HG03060 (cell line): ENCODE measurements around the gene ITGAD.

Experiments used
- ATAC-seq: cut with Tn5 transposase; IDR thresholded peaks from one replicate; pipeline ENCODE4 v1.9.1; 2021; ENCODE audit warnings: low read depth, moderate number of reproducible peaks; ENCODE audit not compliant: unreplicated experiment

ITGAD gene

GRCh38 chr16:31364421-31364820 lies 28.7 kb upstream of the ITGAD start:
- no peak for ATAC-seq

GRCh38 chr16:31365131-31365865 lies 27.8 kb upstream of the ITGAD start:
- ATAC-seq = no peak

DNA sequence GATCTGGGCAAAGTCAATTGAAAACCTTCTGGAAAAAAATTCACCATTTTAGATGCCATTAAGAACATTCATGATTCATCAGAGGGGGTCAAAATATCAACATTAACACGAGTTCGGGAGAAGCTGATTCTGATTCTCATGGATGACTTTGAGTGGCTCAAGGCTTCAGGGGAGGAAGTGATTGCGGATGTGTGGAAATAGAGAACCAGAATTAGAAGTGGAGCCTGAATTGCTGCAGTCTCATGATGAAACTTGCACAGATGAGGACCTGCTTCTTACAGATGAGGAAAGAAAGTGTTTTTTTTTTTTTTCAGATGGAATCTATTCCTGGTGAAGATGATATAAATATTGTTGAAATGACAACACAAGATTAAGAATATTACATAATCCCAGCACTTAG lies 25.3 kb upstream of the ITGAD start:
- ATAC-seq = no peak

- no peak for ATAC-seq
Measured at GRCh38 chr16:31371008-31371407, 22.1 kb upstream of the ITGAD start.

- no peak for ATAC-seq
Measured at GRCh38 chr16:31371619-31372484, 21.3 kb upstream of the ITGAD start.

DNA sequence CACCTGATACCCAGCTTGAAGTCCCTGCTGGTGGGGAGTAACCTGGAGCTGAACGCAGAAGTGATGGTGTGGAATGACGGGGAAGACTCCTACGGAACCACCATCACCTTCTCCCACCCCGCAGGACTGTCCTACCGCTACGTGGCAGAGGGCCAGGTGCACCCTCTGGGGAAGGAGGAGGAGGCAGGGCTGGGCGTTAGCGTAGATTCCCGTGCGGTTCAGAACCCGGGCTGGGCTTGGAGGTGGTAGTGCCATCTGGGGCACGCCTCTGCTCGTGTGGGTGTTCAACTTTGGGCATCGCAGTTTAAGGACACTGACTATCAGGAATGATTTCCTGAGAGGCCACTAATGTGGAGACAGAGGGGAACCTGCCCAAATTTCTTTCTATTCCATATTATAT lies 19.9 kb upstream of the ITGAD start:
- no peak for ATAC-seq

- no peak for ATAC-seq
Measured at GRCh38 chr16:31375231-31375630, 17.9 kb upstream of the ITGAD start.

- no peak for ATAC-seq
Measured at GRCh38 chr16:31376705-31377104, 16.4 kb upstream of the ITGAD start.

GRCh38 chr16:31377210-31377903 lies 15.8 kb upstream of the ITGAD start:
- ATAC-seq = no peak

GRCh38 chr16:31380201-31380600 lies 12.9 kb upstream of the ITGAD start:
- no peak for ATAC-seq

GRCh38 chr16:31382485-31383161 lies 10.5 kb upstream of the ITGAD start:
- no peak for ATAC-seq

GRCh38 chr16:31385680-31386079 lies 7.5 kb upstream of the ITGAD start:
- ATAC-seq = no peak

- peak; percentile 52 for ATAC-seq
Measured at GRCh38 chr16:31386157-31386984, 6.8 kb upstream of the ITGAD start.

- ATAC-seq = no peak
Measured at GRCh38 chr16:31388535-31388934, 4.6 kb upstream of the ITGAD start.

- no peak for ATAC-seq
Measured at GRCh38 chr16:31390504-31391041, 2.6 kb upstream of the ITGAD start.

- no peak for ATAC-seq
Measured at GRCh38 chr16:31395647-31396046, 2.5 kb downstream of the ITGAD start.

GRCh38 chr16:31397096-31397660 lies 4.0 kb downstream of the ITGAD start:
- ATAC-seq = no peak

- ATAC-seq = no peak
Measured at GRCh38 chr16:31397701-31398100, 4.6 kb downstream of the ITGAD start.

DNA sequence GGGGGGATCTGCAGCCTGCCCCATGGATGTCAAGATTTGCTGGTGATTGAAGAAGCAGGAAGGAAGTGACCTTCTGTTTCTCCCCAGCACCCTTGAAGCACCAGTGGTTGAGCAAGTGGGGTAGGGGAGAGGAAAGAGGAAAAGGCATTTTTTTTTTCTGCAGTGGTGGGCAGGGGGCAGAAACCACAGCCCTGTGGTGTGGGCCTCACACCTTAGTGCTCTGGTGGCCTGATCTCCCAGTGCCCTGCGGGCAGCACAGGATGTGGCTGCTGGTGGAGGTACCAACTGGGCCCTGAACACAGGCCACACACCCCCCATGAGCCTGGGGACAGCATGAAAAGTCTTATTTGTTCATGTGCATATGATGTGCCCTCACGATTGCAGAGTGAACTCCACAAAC lies 7.1 kb downstream of the ITGAD start:
- no peak for ATAC-seq
